GM23248 (cell line): ENCODE results near the gene CPT1C.

Source experiments
- EZH2 ChIP-seq: fragments of 200-600 bp; sonication (generic); IDR thresholded peaks from 2 replicates; pipeline ENCODE4 v1.6.1; 2018; ENCODE audit warnings: antibody characterized with exemption, mild to moderate bottlenecking; ENCODE audit not compliant: insufficient read depth, poor library complexity, severe bottlenecking
- EZH2phosphoT487 ChIP-seq: fragments of 200-600 bp; sonication (generic); IDR thresholded peaks from 2 replicates; pipeline ENCODE4 v1.6.1; 2018; ENCODE audit warnings: antibody characterized with exemption, moderate library complexity, mild to moderate bottlenecking, low read depth; ENCODE audit not compliant: insufficient read depth

DNA sequence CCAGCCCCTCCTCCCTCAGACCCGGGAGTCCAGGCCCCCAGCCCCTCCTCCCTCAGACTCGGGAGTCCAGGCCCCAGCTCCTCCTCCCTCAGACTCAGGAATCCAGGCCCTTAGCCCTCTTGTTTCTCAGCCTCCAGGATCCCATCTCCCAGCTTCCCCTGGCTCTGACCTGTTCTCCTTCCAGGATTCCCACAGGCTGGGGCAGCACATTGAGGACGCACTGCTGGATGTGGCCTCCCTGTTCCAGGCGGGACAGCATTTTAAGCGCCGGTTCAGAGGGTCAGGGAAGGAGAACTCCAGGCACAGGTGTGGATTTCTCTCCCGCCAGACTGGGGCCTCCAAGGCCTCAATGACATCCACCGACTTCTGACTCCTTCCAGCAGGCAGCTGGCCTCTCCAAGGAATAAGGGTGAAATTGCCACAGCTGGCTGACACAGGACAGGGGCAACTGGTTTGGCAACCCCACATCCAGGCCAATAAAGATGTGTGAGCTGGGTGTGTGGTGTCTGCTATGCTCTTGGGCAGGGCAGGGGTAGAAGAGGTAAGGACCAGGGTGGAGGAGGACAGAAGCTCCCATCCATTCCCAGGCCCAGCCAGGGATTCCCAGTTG is 22.4 kb downstream of the CPT1C start:
- TF ChIP-seq EZH2phosphoT487 (no peak), EZH2 (no peak)
